VCaP (cell line): ENCODE measurements around the gene BRINP2.

Source experiments
- H3K27ac ChIP-seq: fragments of 450-650 bp; 2 replicates; pipeline ENCODE4 v1.5.1; 2017
- CTCF ChIP-seq: fragments of 450-650 bp; conservative IDR thresholded peaks from 2 replicates; pipeline ENCODE4 v1.5.1; 2017; ENCODE audit warnings: mild to moderate bottlenecking, moderate library complexity

BRINP2 gene

GRCh38 chr1:177287270-177287669 lies 116.5 kb downstream of the BRINP2 start:
- no peak overlapping the region for H3K27ac ChIP-seq
- no peak for TF ChIP-seq CTCF

GRCh38 chr1:177287994-177288393 lies 117.2 kb downstream of the BRINP2 start:
- H3K27ac ChIP-seq = no peak overlapping the region
- no peak for TF ChIP-seq CTCF

- no peak for TF ChIP-seq CTCF
- H3K27ac ChIP-seq = no peak overlapping the region
Observed at GRCh38 chr1:177289532-177289931, 118.8 kb downstream of the BRINP2 start.

- H3K27ac ChIP-seq = no peak overlapping the region
- TF ChIP-seq CTCF = no peak
Observed at GRCh38 chr1:177300431-177300830, 129.7 kb downstream of the BRINP2 start.

- H3K27ac ChIP-seq = no peak overlapping the region
- TF ChIP-seq CTCF = no peak
Observed at GRCh38 chr1:177301425-177302124, 130.8 kb downstream of the BRINP2 start.

- TF ChIP-seq CTCF = no peak
- no peak overlapping the region for H3K27ac ChIP-seq
Observed at GRCh38 chr1:177302357-177303044, 131.7 kb downstream of the BRINP2 start.

- peak overlapping the region; percentile 54 for H3K27ac ChIP-seq
- no peak for TF ChIP-seq CTCF
Observed at GRCh38 chr1:177305040-177306018, 134.6 kb downstream of the BRINP2 start.
